GM12891 (cell line): ENCODE data around the gene MAGI1.

ENCODE experiments used
- PAX5 ChIP-seq: IDR thresholded peaks from 2 replicates; pipeline ENCODE4 v1.6.1; 2011; ENCODE audit warnings: low read length, moderate library complexity, mild to moderate bottlenecking; ENCODE audit not compliant: insufficient read depth, severe bottlenecking
- POLR2A ChIP-seq: IDR thresholded peaks from 2 replicates; pipeline ENCODE4 v1.6.1; 2011; ENCODE audit warnings: low read depth, low read length, control low read depth
- POLR2AphosphoS5 ChIP-seq: IDR thresholded peaks from 2 replicates; pipeline ENCODE4 v1.6.1; 2011; ENCODE audit warnings: low read depth, low read length, control low read depth
- POU2F2 ChIP-seq: IDR thresholded peaks from 2 replicates; pipeline ENCODE4 v1.6.1; 2011; ENCODE audit warnings: low read depth, mild to moderate bottlenecking, control low read depth, low read length, moderate library complexity
- SPI1 ChIP-seq: IDR thresholded peaks from 2 replicates; pipeline ENCODE4 v1.6.1; 2011; ENCODE audit warnings: low read depth, low read length, control low read depth
- TAF1 ChIP-seq: IDR thresholded peaks from 2 replicates; pipeline ENCODE4 v1.6.1; 2011; ENCODE audit warnings: low read depth, low read length, control low read depth

- no peak for TF ChIP-seq POLR2AphosphoS5
- no peak for TF ChIP-seq POU2F2
- no peak for TF ChIP-seq POLR2A
- no peak for TF ChIP-seq TAF1
- no peak for TF ChIP-seq SPI1
- TF ChIP-seq PAX5 = no peak
Measured at GRCh38 chr3:65641045-65641444, 397.7 kb downstream of the MAGI1 start.
